Stimulated activated CD4-positive, alpha-beta T cell treated with anti-CD3 and anti-CD28 coated beads, Interleukin-2, amount 100 ng/mL, for 48 hours (primary cell): Measurements from ENCODE around the gene HDGFL2.

Source experiments
- DNase-seq, 2 donors: peaks; one replicate each; pipeline ENCODE4 v3.0.0-alpha.2; 2020

The HDGFL2 gene

DNA sequence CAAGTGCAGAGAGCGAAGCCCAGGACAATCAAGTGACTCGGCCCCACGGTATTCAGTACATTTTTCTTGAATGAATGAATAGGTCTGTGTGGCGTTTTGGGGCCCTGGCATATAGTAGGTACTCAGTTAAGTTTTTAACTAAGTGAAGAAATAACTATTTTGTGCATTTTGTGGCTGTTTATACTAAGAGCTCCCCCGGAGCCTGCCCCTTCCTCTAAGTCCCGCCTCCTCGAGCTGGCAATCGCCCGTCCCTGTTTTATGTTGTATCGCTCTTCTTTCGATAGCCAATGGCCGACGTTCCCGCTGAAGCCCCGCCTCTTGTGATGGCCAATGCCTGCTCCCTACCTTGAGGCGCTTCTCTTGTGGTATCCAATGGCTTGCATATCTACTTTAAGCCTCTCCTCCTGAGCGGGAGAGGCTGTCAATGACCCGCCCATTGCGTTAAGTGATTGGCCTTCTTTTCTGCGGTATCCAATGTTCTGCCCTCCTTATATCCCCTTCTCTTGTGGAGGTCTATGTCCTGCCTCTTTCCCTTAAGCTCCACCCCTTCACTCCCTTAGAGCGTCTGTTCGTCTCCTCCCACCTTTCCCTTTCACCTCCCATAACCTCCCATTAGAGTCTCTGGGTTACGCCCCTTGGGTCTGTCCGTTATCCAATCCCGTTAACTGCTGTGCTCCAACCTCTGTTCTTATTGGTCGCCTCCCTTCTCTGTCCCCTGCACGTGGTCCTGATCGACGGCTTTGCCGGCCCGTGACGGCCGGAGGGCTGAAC is 509 bp upstream of the HDGFL2 start:
- DNase-seq = peak; percentile 93

GRCh38 chr19:4473011-4473762 is 1.1 kb downstream of the HDGFL2 start:
- no peak for DNase-seq

DNA sequence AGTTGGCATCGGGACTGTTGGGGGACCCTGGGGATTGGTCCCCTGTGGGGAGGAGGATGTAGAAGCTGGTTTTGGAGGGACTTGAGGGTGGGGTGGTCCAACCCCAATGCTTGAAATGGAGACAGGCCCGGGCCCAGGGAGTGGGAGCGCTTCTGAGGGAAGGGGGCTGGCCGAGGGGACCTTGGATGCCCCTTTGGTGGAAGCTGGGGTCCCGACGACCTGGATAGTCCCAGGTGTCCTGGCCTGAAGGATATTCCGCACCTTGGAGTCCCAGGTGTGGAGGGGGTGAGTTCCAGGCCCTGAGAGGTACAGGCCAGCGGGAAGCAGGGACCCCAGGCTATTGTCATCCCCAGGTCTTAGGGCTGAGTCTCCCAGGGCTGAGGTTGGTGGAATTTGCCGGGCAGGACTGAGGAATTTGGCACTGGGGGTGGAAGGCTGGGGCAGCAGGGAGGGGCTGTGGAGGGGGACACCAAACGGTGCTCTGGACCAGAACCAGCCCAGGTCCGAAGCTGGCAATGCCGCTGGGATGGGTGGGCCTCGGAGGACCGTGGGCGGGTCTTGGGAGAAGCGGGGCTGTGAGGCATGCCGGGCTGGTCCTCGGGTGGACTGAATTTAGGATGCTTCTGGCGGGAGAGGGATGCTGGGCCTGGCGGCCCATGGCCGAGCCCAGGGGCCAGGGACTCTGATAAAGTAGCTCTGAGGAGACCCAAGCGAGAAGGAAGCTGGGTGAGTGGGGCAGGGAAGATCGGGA is 1.8 kb downstream of the HDGFL2 start:
- no peak for DNase-seq

GRCh38 chr19:4474514-4475022 is 2.5 kb downstream of the HDGFL2 start:
- DNase-seq = no peak

DNA sequence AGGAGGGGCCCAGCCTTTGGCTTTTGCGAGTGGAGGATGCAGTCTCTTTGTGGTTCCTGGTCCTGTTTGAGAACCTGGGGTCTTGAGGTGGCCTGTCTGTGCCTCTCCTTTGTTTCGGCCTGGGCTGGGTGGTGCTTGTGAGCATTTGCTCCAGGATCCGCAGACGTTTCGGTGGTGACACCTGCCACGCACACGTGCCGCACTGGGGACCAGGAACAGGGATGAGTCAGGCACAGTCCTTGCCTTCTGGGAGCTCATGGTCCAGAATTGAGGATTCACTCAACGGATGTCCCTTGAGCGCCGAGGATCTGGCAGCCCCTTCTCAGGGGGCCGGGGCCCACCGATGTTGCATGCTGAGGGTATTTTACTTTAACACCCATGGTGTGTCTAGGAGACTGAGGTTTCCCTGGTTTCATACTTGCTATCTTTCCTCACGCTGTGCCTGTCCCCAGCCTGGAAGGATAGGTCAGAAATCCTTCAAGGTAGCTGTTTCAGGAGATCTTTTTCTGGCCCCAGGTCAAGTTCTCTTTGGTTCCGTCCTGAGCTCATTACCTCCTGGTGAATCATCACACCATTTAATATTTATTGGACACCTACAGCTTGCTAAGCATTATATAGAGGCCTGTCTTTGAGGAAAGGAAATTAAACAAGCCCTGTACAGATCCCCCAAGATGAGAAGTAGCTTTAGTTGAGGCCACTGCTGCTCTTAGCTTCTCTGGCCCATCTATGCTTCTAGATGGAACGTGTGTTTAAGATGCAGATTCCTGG is 5.1 kb downstream of the HDGFL2 start:
- no peak for DNase-seq

DNA sequence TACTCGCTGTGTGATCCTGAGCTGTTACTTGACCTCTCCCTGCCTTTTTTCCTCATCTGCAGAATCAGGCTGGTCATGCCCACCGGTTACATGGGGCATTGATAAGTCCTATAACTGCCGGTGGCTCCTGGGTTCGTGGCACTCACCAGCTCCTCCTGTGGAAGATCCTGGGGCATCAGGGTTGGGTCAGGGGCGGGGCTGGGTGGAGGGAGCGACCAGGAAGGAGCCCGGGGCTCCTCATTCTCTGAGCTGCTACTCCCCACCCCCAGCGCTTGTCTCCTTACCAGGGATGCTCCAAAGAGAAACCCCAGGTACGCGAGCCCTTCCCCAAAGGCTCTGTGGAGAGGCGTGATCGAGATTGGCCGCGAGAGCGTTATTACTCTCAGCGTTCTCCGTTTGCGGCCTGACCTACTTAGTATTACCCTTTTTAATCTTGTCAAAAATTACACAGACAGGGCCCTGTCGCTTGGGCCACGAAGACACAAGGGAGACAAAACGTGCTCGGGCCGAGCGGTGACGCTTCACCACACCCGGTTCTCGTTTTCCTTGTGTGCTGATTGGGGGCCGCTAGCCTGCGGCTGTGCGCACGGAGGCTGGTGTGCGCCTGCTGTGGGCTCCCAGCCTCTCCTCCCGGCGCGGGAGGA is 10.7 kb downstream of the HDGFL2 start:
- DNase-seq = no peak

DNA sequence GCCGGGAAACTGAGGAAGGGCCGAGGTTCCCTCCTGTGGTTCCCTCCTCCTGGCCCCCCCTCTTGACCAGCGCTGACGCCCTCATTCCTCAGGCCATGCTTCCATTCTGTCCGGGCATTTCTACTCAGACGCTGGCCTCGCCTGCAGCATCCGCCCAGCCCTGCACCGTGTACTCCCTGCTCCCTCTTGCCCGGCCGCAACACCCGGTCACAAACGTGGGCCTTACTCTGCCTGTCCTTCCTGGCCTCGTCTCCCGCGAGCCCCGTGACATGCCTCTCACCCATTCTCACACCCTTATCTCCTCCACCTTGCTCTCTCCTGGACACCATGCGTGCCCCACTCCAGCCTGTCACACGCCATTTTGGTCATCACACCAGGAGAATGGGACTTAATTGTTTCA is 11.3 kb downstream of the HDGFL2 start:
- no peak for DNase-seq

DNA sequence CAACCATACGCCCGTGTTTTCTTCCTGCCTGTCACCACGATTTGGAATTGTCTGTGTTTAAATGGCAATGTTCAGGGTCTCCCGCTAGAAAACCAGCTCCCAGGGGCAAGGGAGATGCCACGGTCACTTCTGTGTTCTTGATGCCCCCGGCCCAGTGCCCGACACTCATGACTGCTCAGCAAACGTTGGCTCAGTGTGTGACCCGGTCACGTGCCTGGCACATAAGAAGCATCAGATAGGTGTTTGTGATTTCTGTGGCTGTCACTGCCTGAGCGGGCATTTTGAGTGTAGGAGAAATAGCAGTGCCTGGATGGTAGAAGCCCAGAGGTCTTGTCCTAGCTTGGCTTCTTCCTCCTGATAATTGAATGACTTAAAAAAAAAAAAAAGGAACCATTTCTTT is 15.5 kb downstream of the HDGFL2 start:
- DNase-seq = no peak

DNA sequence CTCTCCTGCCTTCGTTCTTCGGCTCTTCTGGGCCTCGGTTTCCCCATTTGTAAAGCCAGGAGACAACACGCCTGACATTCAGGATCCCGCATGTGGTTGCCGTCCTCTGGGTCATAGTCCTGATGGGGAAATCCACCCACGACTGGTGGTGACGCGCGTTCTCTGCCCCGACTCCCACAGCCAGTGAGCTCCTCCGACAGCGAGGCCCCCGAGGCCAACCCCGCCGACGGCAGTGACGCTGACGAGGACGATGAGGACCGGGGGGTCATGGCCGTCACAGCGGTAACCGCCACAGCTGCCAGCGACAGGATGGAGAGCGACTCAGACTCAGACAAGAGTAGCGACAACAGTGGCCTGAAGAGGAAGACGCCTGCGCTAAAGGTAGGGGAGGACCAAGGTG is 16.4 kb downstream of the HDGFL2 start:
- no peak for DNase-seq

DNA sequence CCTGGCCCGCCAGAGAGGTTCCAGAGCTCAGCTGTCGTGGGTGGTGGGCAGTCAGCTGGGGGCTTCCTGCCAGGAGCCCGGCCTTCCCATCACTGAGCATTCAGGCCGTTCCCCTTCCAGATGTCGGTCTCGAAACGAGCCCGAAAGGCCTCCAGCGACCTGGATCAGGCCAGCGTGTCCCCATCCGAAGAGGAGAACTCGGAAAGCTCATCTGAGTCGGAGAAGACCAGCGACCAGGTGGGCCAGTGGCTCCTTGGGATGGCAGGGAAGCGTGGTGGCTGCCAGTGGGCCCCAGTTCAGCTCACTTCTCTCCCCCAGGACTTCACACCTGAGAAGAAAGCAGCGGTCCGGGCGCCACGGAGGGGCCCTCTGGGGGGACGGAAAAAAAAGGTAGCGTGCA is 19.3 kb downstream of the HDGFL2 start:
- DNase-seq = no peak

DNA sequence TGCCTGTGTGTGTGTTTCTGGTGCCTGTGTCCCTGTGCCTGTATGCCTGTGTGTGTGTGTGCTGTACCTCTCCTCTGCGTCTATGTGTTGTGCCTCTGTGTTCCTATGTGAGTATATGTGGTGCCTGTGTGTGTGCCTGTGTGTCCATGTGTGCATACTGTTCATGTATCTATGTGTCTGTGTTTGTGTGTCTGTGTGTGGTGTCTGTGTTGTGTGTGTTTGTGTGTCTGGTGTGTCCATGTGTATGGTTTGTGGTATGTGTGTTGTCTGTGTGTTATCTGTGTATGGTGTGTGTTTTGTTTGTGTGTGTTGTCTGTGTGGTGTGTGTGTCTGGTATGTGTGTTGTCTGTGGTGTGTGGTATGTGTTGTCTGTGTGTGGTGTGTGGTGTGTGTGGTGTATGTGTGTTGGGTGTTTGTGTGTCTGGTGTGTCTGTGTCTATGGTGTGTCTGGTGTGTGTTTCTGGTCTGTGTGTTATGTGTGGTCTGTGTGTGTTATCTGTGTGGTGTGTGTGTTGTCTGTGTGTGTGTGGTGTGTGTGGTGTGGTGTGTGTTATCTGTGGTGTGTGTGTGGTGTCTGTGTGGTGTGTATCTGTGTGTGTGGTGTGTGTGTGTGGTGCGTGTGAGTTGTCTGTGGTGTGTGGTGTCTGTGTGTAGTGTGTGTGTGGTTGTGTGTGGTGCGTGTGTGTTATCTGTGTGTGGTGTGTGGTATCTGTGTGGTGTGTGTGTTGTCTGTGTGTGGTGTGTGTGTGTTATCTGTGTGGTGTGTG is 20.4 kb downstream of the HDGFL2 start:
- no peak for DNase-seq

GRCh38 chr19:4493104-4493928 is 21.2 kb downstream of the HDGFL2 start:
- no peak for DNase-seq

GRCh38 chr19:4493929-4494690 is 22.0 kb downstream of the HDGFL2 start:
- DNase-seq = no peak

DNA sequence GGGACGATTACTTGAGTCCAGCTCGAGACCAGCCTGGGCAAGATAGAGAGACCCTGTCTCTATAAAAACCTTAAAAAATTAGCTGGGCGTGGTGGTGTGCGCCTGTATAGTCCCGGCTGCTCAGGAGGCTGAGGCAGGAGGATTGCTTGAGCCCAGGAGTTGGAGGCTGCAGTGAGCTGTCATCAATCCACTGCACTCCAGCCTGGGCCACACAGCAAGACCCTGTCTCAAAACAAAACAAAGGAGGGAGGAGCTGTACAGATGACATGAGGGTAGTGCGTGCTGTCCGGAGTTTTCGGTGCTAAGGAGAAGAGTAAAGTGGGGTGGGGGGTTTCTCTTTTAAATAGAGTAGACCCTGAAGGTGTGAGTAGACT is 22.6 kb downstream of the HDGFL2 start:
- no peak for DNase-seq

DNA sequence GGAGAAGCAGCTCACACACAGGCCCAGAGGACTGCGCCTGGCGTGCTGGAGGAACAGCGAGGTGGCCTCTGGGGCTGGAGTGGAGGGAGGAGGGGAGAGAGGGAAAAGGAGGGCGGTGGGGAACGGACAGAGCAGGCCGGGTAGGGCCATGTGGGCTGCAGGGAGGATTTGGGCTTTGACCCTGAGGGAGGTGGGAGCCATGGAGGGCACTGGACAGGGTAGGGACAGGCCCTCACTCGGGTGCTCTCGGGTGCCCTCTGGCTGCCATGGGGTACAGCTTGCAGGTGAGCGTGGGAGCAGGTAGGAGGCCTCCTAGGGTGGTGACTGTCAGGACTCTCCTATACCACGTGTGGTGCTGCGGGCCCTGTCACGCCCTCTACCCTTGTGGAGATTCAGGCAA is 23.4 kb downstream of the HDGFL2 start:
- no peak for DNase-seq

DNA sequence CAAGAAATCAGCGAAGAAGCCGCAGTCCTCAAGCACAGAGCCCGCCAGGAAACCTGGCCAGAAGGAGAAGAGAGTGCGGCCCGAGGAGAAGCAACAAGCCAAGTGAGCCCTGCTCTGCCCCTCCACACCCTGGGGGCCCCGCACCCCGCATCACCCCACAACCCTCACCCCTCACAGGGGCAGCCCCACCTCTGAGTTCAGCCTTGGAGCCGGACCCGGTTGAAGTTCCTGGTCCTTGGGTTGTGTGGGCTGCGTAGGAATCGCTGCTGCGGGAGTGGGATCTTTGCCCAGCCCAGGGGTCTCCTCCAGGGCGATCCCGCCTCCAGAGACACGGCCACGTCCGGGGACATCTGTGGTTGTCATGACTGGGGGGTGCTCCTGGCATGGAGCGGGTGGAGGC is 24.2 kb downstream of the HDGFL2 start:
- no peak for DNase-seq

DNA sequence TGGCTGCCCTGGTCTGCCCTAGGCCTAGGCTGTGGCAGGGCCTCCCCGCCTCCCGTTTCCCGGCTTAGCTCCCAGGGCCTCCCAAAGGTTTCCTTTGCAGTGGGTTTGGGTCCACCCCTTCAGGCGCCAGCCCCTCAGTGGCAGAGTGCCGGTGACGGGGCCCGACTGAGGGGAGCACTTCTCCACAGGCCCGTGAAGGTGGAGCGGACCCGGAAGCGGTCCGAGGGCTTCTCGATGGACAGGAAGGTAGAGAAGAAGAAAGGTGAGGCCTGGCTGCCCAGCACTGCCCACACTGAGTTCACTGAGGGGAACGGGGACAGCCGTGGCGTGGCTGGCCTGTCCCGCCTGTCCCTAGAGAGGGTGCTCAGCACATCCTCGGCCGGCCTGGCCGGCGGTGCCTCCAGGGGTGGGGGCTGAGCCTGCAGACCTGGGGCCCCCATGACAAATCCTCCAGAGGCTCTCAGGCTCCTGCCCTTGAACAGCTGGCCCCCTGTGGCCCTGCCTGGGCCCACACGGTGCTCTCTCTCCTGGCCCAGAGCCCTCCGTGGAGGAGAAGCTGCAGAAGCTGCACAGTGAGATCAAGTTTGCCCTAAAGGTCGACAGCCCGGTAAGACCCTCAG is 25.8 kb downstream of the HDGFL2 start:
- DNase-seq = no peak

DNA sequence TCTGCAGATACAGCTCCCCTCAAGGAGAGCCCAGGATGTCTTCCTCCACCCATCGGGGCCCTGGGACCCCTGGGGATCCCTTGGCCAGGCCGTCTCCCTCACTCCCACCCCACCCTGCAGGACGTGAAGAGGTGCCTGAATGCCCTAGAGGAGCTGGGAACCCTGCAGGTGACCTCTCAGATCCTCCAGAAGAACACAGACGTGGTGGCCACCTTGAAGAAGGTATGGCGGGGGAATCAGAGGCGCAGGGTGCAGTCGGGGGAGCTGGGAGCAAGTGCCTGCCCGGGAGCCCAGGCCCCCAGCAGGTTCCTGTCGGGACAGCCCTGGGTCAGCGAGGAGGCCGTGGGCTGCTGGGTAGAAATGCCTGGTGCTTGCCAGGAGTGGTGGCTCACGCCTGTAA is 26.6 kb downstream of the HDGFL2 start:
- DNase-seq = no peak

GRCh38 chr19:4499318-4499717 is 27.2 kb downstream of the HDGFL2 start:
- DNase-seq = no peak
